Subcutaneous preadipocyte (primary cell): ENCODE results near the gene ERVH48-1. TPM values are rescaled to one million over a fixed set of nuclear protein-coding genes. Genes with fewer than 3 reads are reported as not detected.

Experiments
- small RNA-seq: library from RNA; depleted of rRNA; stranded (forward); fragments of <200 nt; gene quantifications from one replicate; pipeline ENCODE3, GENCODE V24; 2012
- total RNA-seq: library from RNA; depleted of rRNA; stranded (reverse); fragments of >200 nt; gene quantifications from 2 replicates; pipeline ENCODE4 v1.2.3, GENCODE V29; 2012

ERVH48-1 gene
- not detected in 2 replicates for total RNA-seq

GRCh38 chr21:42925114-42925926 lies at the start of gene ERVH48-1:
Gene ERVH48-1, minus strand, starts transcription at chr21:42925630. Its CDS starts 6,624 bp downstream, at chr21:42919006.

GRCh38 chr21:42973991-42974831 lies 48.8 kb upstream of the ERVH48-1 start, which contains the start of gene PKNOX1:
Gene PKNOX1, plus strand, starts transcription at chr21:42974562. Its CDS starts 29,820 bp downstream, at chr21:43004382.

GRCh38 chr21:42892931-42893755 lies 32.3 kb downstream of the ERVH48-1 start, which contains the start of gene NDUFV3:
Gene NDUFV3, plus strand, starts transcription at chr21:42893309. Its CDS starts 25 bp downstream, at chr21:42893334.

GRCh38 chr21:42878993-42879787 lies 46.2 kb downstream of the ERVH48-1 start, which contains the start of gene WDR4:
Gene WDR4, minus strand, starts transcription at chr21:42879539. Its CDS starts 44 bp downstream, at chr21:42879495.

Small RNA genes lying within 50 kb of the gene (small RNA-seq; reads per million reads assigned to genes)
- gene MIR5692B, result not detected

Other genes with a start within 250 kb of the ERVH48-1 start
- gene WDR4, start 46.1 kb downstream of the ERVH48-1 start, total RNA-seq, result 14.0 and 23.5 TPM in 2 replicates
- 42.4 and 61.0 TPM in 2 replicates for gene NDUFV3, start 32.3 kb downstream of the ERVH48-1 start, total RNA-seq
- 12.9 and 18.0 TPM in 2 replicates for gene PKNOX1, start 48.9 kb upstream of the ERVH48-1 start, total RNA-seq
- 27.9 and 31.9 TPM in 2 replicates for gene CBS, start 150.2 kb upstream of the ERVH48-1 start, total RNA-seq
- 20.9 and 33.0 TPM in 2 replicates for gene U2AF1, start 181.9 kb upstream of the ERVH48-1 start, total RNA-seq
- gene CRYAA, start 243.4 kb upstream of the ERVH48-1 start, total RNA-seq, result not detected in 2 replicates